ENCODE data around the gene AKT2. TPM values are rescaled to one million over a fixed set of nuclear protein-coding genes. Genes with fewer than 3 reads are reported as not detected.

AKT2 gene
- total RNA-seq, 1 donor from 2014 or later, result 89.8 TPM

GRCh38 chr19:40266119-40266518 lies 19.0 kb downstream of the AKT2 start:
- Mint-ChIP-seq H3K36me3 (ENCODE audit: low read depth, unreplicated experiment) (peaks cover 27% of the 10 kb centered on the region), H3K27me3 (ENCODE audit: unreplicated experiment) (peaks cover 13% of the 10 kb centered on the region), H3K9me3 (ENCODE audit: unreplicated experiment) (no peaks in the 10 kb centered on the region), H3K27ac (ENCODE audit: unreplicated experiment) (no peak overlapping the region), H3K4me1 (ENCODE audit: unreplicated experiment) (no peaks in the 10 kb centered on the region), H3K4me3 (ENCODE audit: unreplicated experiment) (no peak overlapping the region)
- DNase-seq (ENCODE audit: low spot score), result no peak
- TF ChIP-seq, protein P1, sequence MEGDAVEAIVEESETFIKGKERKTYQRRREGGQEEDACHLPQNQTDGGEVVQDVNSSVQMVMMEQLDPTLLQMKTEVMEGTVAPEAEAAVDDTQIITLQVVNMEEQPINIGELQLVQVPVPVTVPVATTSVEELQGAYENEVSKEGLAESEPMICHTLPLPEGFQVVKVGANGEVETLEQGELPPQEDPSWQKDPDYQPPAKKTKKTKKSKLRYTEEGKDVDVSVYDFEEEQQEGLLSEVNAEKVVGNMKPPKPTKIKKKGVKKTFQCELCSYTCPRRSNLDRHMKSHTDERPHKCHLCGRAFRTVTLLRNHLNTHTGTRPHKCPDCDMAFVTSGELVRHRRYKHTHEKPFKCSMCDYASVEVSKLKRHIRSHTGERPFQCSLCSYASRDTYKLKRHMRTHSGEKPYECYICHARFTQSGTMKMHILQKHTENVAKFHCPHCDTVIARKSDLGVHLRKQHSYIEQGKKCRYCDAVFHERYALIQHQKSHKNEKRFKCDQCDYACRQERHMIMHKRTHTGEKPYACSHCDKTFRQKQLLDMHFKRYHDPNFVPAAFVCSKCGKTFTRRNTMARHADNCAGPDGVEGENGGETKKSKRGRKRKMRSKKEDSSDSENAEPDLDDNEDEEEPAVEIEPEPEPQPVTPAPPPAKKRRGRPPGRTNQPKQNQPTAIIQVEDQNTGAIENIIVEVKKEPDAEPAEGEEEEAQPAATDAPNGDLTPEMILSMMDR (IDR thresholded peaks at IDR 0.05; ENCODE audit: unreplicated experiment), result no peak

DNA sequence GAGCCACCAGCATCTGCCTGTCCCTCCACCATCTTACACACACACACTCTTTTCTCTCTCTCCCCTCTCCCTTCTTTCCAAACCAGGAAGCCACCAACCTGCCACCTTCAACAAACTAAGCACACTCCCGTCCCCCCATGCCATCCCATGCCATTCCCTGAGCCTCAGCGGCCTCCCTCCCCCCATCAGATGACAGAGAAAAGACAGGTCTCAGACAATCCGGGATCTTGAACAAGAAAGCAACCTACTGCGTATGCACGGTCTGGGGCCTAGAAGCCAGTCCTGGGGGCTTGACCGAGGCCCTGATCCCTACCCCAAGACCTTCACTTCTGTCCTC lies 19.4 kb downstream of the AKT2 start:
- no peak overlapping the region for H3K27ac Mint-ChIP-seq (ENCODE audit: unreplicated experiment)
- H3K4me3 Mint-ChIP-seq (ENCODE audit: unreplicated experiment), result no peak overlapping the region

DNA sequence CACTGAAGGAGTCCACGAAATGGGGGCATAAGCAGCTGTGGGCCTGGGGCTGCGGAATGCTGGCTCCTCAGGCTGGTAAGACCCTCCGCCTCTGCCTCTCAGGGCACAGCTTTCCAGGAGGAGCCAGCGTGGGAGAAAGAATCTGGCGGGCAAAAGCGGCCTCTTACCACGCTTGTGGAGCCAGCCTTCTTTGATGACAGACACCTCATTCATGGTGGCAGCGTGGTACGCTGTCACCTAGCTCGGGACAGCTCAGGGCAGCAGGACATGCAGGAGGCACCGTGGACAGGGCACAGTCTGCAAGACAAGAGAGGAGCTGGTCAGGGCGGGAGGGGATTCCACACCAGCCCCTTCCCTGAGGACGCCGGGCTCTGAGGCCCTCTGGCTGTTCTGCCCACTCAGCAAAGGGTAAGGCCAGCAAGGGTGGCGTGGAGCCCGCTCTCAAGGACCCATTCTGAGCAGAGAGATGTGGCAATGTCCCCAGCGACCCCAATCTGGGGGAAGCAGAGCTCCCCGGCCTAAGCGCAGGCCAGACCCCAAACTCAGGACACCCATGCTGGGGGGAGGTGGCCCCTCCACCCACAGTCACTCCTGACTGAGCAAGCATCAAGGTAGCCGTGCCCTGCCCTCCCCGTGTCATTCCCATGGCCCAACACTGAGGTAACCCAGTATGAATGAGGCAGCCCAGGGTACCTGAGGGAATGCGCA lies 19.9 kb downstream of the AKT2 start:
- Mint-ChIP-seq H3K4me1 (ENCODE audit: unreplicated experiment) (no peaks in the 10 kb centered on the region), H3K27me3 (ENCODE audit: unreplicated experiment) (peaks cover 13% of the 10 kb centered on the region), H3K4me3 (ENCODE audit: unreplicated experiment) (no peak overlapping the region), H3K36me3 (ENCODE audit: low read depth, unreplicated experiment) (peaks cover 23% of the 10 kb centered on the region), H3K27ac (ENCODE audit: unreplicated experiment) (no peak overlapping the region), H3K9me3 (ENCODE audit: unreplicated experiment) (no peaks in the 10 kb centered on the region)
- TF ChIP-seq, protein P1 (IDR thresholded peaks at IDR 0.05; ENCODE audit: unreplicated experiment), result no peak
- no peak for DNase-seq (ENCODE audit: low spot score)

More for the DNA sequence above, 19.4 kb downstream of the AKT2 start:
- no peak for DNase-seq (ENCODE audit: low spot score)
- Mint-ChIP-seq H3K4me1 (ENCODE audit: unreplicated experiment) (no peaks in the 10 kb centered on the region), H3K36me3 (ENCODE audit: low read depth, unreplicated experiment) (peaks cover 27% of the 10 kb centered on the region), H3K9me3 (ENCODE audit: unreplicated experiment) (no peaks in the 10 kb centered on the region), H3K27me3 (ENCODE audit: unreplicated experiment) (peaks cover 13% of the 10 kb centered on the region)
- TF ChIP-seq, protein P1 (IDR thresholded peaks at IDR 0.05; ENCODE audit: unreplicated experiment), result no peak

DNA sequence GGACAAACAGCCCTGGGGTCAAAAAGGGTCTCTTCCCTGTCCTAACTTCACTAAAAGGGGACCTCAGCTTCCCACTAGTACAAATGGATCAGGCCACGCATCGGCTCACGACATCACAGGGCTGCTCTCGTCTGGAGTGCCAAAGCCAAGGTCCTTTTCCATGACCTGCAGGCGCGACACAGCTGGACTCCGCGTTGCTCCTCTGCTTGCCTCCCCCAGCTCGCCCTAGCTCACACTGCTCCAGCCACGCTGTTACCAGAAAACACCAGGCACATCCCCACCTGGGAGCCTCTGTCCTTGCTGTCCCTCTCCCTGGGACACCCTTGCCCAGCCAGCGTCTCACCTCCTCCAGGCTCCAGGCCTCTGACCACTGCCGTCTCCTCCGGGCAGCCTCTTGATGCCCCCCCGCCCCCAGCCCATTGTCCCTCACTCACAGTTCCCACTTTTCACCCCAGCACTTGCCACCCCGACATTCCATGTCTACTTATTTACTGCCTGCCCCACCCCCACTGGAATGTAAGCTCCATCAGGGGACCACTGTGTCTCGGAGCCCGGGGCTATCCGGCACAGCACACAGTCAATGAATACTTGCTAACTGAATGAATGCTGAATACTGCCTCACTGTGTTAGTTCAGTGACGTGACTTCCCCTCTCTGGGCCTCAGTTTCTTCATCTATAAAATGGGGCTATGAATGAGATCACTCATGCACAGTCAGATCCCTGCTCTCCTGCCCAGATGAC lies 20.7 kb downstream of the AKT2 start:
- Mint-ChIP-seq H3K27me3 (ENCODE audit: unreplicated experiment) (peaks cover 13% of the 10 kb centered on the region), H3K4me3 (ENCODE audit: unreplicated experiment) (no peak overlapping the region), H3K9me3 (ENCODE audit: unreplicated experiment) (no peaks in the 10 kb centered on the region), H3K36me3 (ENCODE audit: low read depth, unreplicated experiment) (peaks cover 21% of the 10 kb centered on the region), H3K27ac (ENCODE audit: unreplicated experiment) (no peak overlapping the region), H3K4me1 (ENCODE audit: unreplicated experiment) (no peaks in the 10 kb centered on the region)
- DNase-seq (ENCODE audit: low spot score), result no peak
- TF ChIP-seq, protein P1 (IDR thresholded peaks at IDR 0.05; ENCODE audit: unreplicated experiment), result no peak

All from endothelial cell (in vitro differentiated cells).